Measurements from ENCODE around the gene ERBB3. TPM values are rescaled to one million over a fixed set of nuclear protein-coding genes. Genes with fewer than 3 reads are reported as not detected.

Gene ERBB3
- total RNA-seq, 1 experiment from 2014 or later: 64.3 TPM

GRCh38 chr12:56145217-56145616 is 65.3 kb downstream of the ERBB3 start:
- TF ChIP-seq CTCF (IDR thresholded peaks at IDR 0.05) (no peak), ZNF532 (CRISPR knock-in tag; IDR thresholded peaks at IDR 0.05; ENCODE audit: borderline replicate concordance) (no peak), FOXP1 (CRISPR knock-in tag; IDR thresholded peaks at IDR 0.05; ENCODE audit: borderline replicate concordance) (no peak), ZSCAN18 (CRISPR knock-in tag; IDR thresholded peaks at IDR 0.05) (no peak), ZNF219 (CRISPR knock-in tag; IDR thresholded peaks at IDR 0.05; ENCODE audit: borderline replicate concordance) (no peak), ZMAT4 (CRISPR knock-in tag; IDR thresholded peaks at IDR 0.05) (no peak), MXD4 (CRISPR knock-in tag; IDR thresholded peaks at IDR 0.05; ENCODE audit: borderline replicate concordance) (no peak), HMGA2 (CRISPR knock-in tag; IDR thresholded peaks at IDR 0.05) (no peak), ZBTB21 (CRISPR knock-in tag; IDR thresholded peaks at IDR 0.05; ENCODE audit: borderline replicate concordance) (no peak), ATF3 (CRISPR knock-in tag; conservative IDR thresholded peaks at IDR 0.05) (no peak), PRRX2 (CRISPR knock-in tag; IDR thresholded peaks at IDR 0.05) (no peak), FOXP4 (CRISPR knock-in tag; IDR thresholded peaks at IDR 0.05) (no peak)
- Mint-ChIP-seq H3K36me3 (peaks cover 54% of the 10 kb centered on the region), H3K27ac (no peak overlapping the region), H3K4me1 (no peaks in the 10 kb centered on the region), H3K9me3 (peaks cover 9% of the 10 kb centered on the region), H3K4me3 (no peak overlapping the region), H3K27me3 (ENCODE audit: low read depth) (no peaks in the 10 kb centered on the region)
- DNase-seq (ENCODE audit: low spot score): no peak
- CTCF ChIA-PET: no interaction called here
- POLR2A ChIA-PET: interaction anchor here (1.0 kb wide), 1 partner anchor 76 kb away, joined by 3 read pairs; no protein-coding TSS in a partner anchor
- ATAC-seq: no peak
